Measurements from ENCODE around the gene MIP. TPM values are rescaled to one million over a fixed set of nuclear protein-coding genes. Genes with fewer than 3 reads are reported as not detected.

The MIP gene
- total and polyA plus RNA-seq, 2 of the 13 experiments (the other 11 are each of a cell fraction or from before 2014, with no cell fraction given) = not detected

DNA sequence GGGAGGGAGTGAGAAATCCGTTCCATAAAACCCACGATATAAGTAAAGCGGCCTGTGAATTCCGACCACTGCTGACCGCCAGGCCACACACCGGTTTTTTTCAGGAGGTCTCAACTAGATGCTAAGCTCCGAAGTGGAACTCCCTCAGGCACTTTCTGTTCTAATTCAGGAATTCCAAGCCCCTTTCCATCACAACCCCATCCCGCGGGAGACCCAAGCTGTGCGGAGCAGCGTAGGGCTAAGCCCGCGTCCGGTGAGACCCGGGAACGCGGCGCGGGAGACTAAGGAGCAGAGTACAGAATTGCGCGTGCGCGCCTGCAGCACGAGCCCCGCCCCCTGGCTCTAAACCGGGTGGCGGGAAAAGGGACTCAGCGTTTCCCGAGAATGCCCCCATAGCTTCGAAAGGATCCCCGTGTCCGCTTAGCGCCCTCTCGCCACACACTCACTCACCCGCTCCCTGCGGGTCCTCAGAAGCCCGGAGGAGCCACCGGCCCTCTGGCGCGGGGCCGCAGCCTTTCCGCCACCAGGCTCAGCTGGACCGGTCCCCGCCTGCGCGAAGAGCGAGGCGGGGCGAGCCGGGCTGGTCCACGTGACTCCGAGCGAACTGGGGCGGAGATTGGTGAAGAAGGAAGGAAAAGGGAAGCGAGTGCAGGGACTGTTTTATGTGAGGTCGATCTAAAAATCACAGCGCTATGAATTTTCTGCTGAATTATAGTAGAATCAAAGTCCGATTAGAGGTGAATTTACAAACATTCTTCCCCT is 5.4 kb downstream of the MIP start, which contains the start of gene TIMELESS (continued):
- no peak for TF ChIP-seq PTBP1 (IDR thresholded peaks at IDR 0.05; ENCODE audit: low read depth, low read length, poor library complexity, severe bottlenecking)
- peak; percentile 80; the same call in 1 of the 2 replicates for TF ChIP-seq ZSCAN20 (CRISPR knock-in tag; IDR thresholded peaks at IDR 0.05; ENCODE audit: borderline replicate concordance)
- TF ChIP-seq, protein P1, sequence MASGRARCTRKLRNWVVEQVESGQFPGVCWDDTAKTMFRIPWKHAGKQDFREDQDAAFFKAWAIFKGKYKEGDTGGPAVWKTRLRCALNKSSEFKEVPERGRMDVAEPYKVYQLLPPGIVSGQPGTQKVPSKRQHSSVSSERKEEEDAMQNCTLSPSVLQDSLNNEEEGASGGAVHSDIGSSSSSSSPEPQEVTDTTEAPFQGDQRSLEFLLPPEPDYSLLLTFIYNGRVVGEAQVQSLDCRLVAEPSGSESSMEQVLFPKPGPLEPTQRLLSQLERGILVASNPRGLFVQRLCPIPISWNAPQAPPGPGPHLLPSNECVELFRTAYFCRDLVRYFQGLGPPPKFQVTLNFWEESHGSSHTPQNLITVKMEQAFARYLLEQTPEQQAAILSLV (CRISPR knock-in tag; IDR thresholded peaks at IDR 0.05; ENCODE audit: borderline replicate concordance) = peak; percentile 76; the same call in 1 of the 2 replicates
- TF ChIP-seq ATF7 (IDR thresholded peaks at IDR 0.05) = no peak
- TF ChIP-seq ATF7 (CRISPR knock-in tag; IDR thresholded peaks at IDR 0.05) = no peak
- TF ChIP-seq, protein P2, sequence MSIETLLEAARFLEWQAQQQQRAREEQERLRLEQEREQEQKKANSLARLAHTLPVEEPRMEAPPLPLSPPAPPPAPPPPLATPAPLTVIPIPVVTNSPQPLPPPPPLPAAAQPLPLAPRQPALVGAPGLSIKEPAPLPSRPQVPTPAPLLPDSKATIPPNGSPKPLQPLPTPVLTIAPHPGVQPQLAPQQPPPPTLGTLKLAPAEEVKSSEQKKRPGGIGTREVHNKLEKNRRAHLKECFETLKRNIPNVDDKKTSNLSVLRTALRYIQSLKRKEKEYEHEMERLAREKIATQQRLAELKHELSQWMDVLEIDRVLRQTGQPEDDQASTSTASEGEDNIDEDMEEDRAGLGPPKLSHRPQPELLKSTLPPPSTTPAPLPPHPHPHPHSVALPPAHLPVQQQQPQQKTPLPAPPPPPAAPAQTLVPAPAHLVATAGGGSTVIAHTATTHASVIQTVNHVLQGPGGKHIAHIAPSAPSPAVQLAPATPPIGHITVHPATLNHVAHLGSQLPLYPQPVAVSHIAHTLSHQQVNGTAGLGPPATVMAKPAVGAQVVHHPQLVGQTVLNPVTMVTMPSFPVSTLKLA (IDR thresholded peaks at IDR 0.05) = peak; percentile 45
- TF ChIP-seq, protein P3, sequence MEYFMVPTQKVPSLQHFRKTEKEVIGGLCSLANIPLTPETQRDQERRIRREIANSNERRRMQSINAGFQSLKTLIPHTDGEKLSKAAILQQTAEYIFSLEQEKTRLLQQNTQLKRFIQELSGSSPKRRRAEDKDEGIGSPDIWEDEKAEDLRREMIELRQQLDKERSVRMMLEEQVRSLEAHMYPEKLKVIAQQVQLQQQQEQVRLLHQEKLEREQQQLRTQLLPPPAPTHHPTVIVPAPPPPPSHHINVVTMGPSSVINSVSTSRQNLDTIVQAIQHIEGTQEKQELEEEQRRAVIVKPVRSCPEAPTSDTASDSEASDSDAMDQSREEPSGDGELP (IDR thresholded peaks at IDR 0.05; ENCODE audit: borderline replicate concordance, low read depth) = peak; percentile 88
- TF ChIP-seq ZSCAN29 (CRISPR knock-in tag; conservative IDR thresholded peaks at IDR 0.05) = no peak
- no peak for TF ChIP-seq ZNF549 (CRISPR knock-in tag; IDR thresholded peaks at IDR 0.05)
- TF ChIP-seq KMT2A (CRISPR knock-in tag; IDR thresholded peaks at IDR 0.05) = peak; percentile 70; the same call in 1 of the 2 replicates
- peak; percentile 82; the same call in 1 of the 2 replicates for TF ChIP-seq NPAS2 (CRISPR knock-in tag; IDR thresholded peaks at IDR 0.05; ENCODE audit: borderline replicate concordance)
- TF ChIP-seq REPIN1 (CRISPR knock-in tag; IDR thresholded peaks at IDR 0.05; ENCODE audit: borderline replicate concordance, low read depth) = peak; percentile 94
- TF ChIP-seq, protein P4, sequence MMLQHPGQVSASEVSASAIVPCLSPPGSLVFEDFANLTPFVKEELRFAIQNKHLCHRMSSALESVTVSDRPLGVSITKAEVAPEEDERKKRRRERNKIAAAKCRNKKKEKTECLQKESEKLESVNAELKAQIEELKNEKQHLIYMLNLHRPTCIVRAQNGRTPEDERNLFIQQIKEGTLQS (CRISPR knock-in tag; IDR thresholded peaks at IDR 0.05) = peak; percentile 12; the same call in 1 of the 2 replicates
- peak; percentile 80; the same call in 1 of the 2 replicates for TF ChIP-seq ZNF44 (CRISPR knock-in tag; IDR thresholded peaks at IDR 0.05)
- TF ChIP-seq, protein P5, sequence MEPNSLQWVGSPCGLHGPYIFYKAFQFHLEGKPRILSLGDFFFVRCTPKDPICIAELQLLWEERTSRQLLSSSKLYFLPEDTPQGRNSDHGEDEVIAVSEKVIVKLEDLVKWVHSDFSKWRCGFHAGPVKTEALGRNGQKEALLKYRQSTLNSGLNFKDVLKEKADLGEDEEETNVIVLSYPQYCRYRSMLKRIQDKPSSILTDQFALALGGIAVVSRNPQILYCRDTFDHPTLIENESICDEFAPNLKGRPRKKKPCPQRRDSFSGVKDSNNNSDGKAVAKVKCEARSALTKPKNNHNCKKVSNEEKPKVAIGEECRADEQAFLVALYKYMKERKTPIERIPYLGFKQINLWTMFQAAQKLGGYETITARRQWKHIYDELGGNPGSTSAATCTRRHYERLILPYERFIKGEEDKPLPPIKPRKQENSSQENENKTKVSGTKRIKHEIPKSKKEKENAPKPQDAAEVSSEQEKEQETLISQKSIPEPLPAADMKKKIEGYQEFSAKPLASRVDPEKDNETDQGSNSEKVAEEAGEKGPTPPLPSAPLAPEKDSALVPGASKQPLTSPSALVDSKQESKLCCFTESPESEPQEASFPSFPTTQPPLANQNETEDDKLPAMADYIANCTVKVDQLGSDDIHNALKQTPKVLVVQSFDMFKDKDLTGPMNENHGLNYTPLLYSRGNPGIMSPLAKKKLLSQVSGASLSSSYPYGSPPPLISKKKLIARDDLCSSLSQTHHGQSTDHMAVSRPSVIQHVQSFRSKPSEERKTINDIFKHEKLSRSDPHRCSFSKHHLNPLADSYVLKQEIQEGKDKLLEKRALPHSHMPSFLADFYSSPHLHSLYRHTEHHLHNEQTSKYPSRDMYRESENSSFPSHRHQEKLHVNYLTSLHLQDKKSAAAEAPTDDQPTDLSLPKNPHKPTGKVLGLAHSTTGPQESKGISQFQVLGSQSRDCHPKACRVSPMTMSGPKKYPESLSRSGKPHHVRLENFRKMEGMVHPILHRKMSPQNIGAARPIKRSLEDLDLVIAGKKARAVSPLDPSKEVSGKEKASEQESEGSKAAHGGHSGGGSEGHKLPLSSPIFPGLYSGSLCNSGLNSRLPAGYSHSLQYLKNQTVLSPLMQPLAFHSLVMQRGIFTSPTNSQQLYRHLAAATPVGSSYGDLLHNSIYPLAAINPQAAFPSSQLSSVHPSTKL (CRISPR knock-in tag; IDR thresholded peaks at IDR 0.05) = peak; percentile 42; the same call in 1 of the 2 replicates
- peak; percentile 35; the same call in 1 of the 2 replicates for TF ChIP-seq ELF1 (CRISPR knock-in tag; IDR thresholded peaks at IDR 0.05)
- no peak for TF ChIP-seq DPF2 (CRISPR knock-in tag; IDR thresholded peaks at IDR 0.05; ENCODE audit: borderline replicate concordance, low read depth)
- TF ChIP-seq ZNF317 (CRISPR knock-in tag; IDR thresholded peaks at IDR 0.05) = peak; percentile 90; the same call in 1 of the 2 replicates

All from HepG2 (cell line).